ENCODE results near the gene PDE4D. TPM values are rescaled to one million over a fixed set of nuclear protein-coding genes. Genes with fewer than 3 reads are reported as not detected.
"Not testable (repeated sequence)": the region's sequence is repeated elsewhere in the genome, so short reads cannot be mapped to it uniquely, and the experiment has no call there.

The PDE4D gene
- total RNA-seq, 2 donors from 2014 or later: 33.8 to 82.6 TPM

GRCh38 chr5:59783264-59783663, 110.3 kb downstream of the PDE4D start:
- ATAC-seq (no peak), DNase-seq (no peak)
- intact Hi-C loops (cut with DNase I): no loop called here

- ATAC-seq: no peak
- DNase-seq: no peak
- intact Hi-C loops (cut with DNase I): no loop called here
Observed at GRCh38 chr5:59782856-59783255, 110.7 kb downstream of the PDE4D start.

- intact Hi-C loops (cut with DNase I): no loop called here
- ATAC-seq (no peak), DNase-seq (no peak)
Observed at GRCh38 chr5:59779453-59779852, 114.1 kb downstream of the PDE4D start.

- intact Hi-C loops (cut with DNase I): no loop called here
- DNase-seq (no peak), ATAC-seq (no peak)
Observed at GRCh38 chr5:59777028-59777427, 116.5 kb downstream of the PDE4D start.

- ATAC-seq (no peak), DNase-seq (no peak)
- intact Hi-C loops (cut with DNase I): no loop called here
Observed at GRCh38 chr5:59773294-59773693, 120.2 kb downstream of the PDE4D start.

- intact Hi-C loops (cut with DNase I): no loop called here
- DNase-seq: no peak
- no peak for ATAC-seq
Observed at GRCh38 chr5:59772757-59773156, 120.8 kb downstream of the PDE4D start.

GRCh38 chr5:59772206-59772605, 121.3 kb downstream of the PDE4D start:
- DNase-seq (no peak), ATAC-seq (no peak)
- intact Hi-C loops (cut with DNase I): no loop called here

- DNase-seq (no peak), ATAC-seq (no peak)
- intact Hi-C loops (cut with DNase I): no loop called here
Observed at GRCh38 chr5:59770953-59771352, 122.6 kb downstream of the PDE4D start.

GRCh38 chr5:59769832-59770231, 123.7 kb downstream of the PDE4D start:
- ATAC-seq: no peak

GRCh38 chr5:59769041-59769360, 124.5 kb downstream of the PDE4D start:
- DNase-seq (no peak), ATAC-seq (no peak)
- intact Hi-C loops (cut with DNase I): no loop called here

More at GRCh38 chr5:59769832-59770231, 123.7 kb downstream of the PDE4D start:
- DNase-seq: no peak
- intact Hi-C loops (cut with DNase I): no loop called here

- intact Hi-C loops (cut with DNase I): no loop called here
- DNase-seq: peak; percentile 55
Observed at GRCh38 chr5:59768152-59769040, 125.1 kb downstream of the PDE4D start.

GRCh38 chr5:59767681-59768151, 125.8 kb downstream of the PDE4D start:
- DNase-seq: no peak
- peak in 1 of 2 donors; percentile 10 for ATAC-seq
- intact Hi-C loops (cut with DNase I): no loop called here

More at GRCh38 chr5:59768152-59769040, 125.1 kb downstream of the PDE4D start:
- ATAC-seq: peak; percentile 80 to 83

- ATAC-seq (no peak), DNase-seq (no peak)
- intact Hi-C loops (cut with DNase I): no loop called here
Observed at GRCh38 chr5:59767211-59767605, 126.3 kb downstream of the PDE4D start.

- ATAC-seq: peak in 1 of 2 donors; percentile 31
- intact Hi-C loops (cut with DNase I): no loop called here
- no peak for DNase-seq
Observed at GRCh38 chr5:59766427-59767210, 126.9 kb downstream of the PDE4D start.

GRCh38 chr5:59765446-59765845, 128.1 kb downstream of the PDE4D start:
- ATAC-seq: no peak
- intact Hi-C loops (cut with DNase I): no loop called here

GRCh38 chr5:59764361-59764760, 129.2 kb downstream of the PDE4D start:
- intact Hi-C loops (cut with DNase I): no loop called here
- DNase-seq (no peak), ATAC-seq (no peak)

More at GRCh38 chr5:59765446-59765845, 128.1 kb downstream of the PDE4D start:
- DNase-seq: no peak

- ATAC-seq (no peak), DNase-seq (no peak)
- intact Hi-C loops (cut with DNase I): no loop called here
Observed at GRCh38 chr5:59763541-59763940, 130.0 kb downstream of the PDE4D start.

- DNase-seq; intact Hi-C loops (cut with DNase I); ATAC-seq: not testable (repeated sequence)
Observed at GRCh38 chr5:59762232-59762631, 131.3 kb downstream of the PDE4D start.

- intact Hi-C loops (cut with DNase I): no loop called here
- DNase-seq (no peak), ATAC-seq (peak in 1 of 2 donors; percentile 45)
Observed at GRCh38 chr5:59760785-59761348, 132.7 kb downstream of the PDE4D start.

Data from left cardiac atrium (tissue), 4 donors.